Lower leg skin (tissue), 3 donors: ENCODE data around the gene GZMM.

ENCODE experiments used
- POLR2A ChIP-seq, 2 donors: fragments of 450-650 bp; IDR thresholded peaks; one replicate each; pipeline ENCODE4 v1.6.1; 2016 to 2017; ENCODE audit warnings: antibody characterized with exemption in 2 of 2, mild to moderate bottlenecking in 1 of 2, moderate library complexity in 1 of 2
- TF ChIP-seq, protein P1 (sequence below), 3 donors: fragments of 450-650 bp; IDR thresholded peaks; one replicate each; pipeline ENCODE4 v1.5.1; 2016; ENCODE audit warnings: antibody characterized with exemption in 3 of 3, mild to moderate bottlenecking in 3 of 3, moderate library complexity in 2 of 3

- TF ChIP-seq POLR2A (IDR thresholded peaks at IDR 0.05): no peak
- TF ChIP-seq, protein P1, sequence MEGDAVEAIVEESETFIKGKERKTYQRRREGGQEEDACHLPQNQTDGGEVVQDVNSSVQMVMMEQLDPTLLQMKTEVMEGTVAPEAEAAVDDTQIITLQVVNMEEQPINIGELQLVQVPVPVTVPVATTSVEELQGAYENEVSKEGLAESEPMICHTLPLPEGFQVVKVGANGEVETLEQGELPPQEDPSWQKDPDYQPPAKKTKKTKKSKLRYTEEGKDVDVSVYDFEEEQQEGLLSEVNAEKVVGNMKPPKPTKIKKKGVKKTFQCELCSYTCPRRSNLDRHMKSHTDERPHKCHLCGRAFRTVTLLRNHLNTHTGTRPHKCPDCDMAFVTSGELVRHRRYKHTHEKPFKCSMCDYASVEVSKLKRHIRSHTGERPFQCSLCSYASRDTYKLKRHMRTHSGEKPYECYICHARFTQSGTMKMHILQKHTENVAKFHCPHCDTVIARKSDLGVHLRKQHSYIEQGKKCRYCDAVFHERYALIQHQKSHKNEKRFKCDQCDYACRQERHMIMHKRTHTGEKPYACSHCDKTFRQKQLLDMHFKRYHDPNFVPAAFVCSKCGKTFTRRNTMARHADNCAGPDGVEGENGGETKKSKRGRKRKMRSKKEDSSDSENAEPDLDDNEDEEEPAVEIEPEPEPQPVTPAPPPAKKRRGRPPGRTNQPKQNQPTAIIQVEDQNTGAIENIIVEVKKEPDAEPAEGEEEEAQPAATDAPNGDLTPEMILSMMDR (IDR thresholded peaks at IDR 0.05): no peak
These were observed 27.2 kb downstream of the GZMM start for GRCh38 chr19:570937-571565.
